ENCODE data around the gene HOXB6. TPM values are rescaled to one million over a fixed set of nuclear protein-coding genes. Genes with fewer than 3 reads are reported as not detected.

HOXB6 gene
- total and polyA plus RNA-seq, 7 donors: 0.66 to 3.3 (median 1.2) TPM

DNA sequence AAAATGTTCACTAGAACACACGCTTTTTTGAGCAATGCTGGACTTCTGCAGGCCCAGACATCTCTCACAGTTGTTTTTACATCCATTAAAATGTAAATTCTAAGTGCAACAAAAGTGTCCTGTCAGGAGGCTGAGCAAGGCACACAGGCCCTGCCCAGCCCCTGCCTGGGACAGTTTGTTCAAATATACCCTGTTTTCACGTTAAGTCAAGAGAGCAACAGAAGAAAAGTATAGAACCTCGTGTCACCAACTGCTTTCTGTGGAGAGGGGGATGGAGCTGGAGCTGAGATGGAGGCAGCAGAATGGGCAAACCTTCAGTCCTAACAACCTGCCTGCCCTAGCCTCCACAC is 55.5 kb downstream of the HOXB6 start:
- DNase-seq (no peak), ATAC-seq (no peak)
- TF ChIP-seq, protein P1, sequence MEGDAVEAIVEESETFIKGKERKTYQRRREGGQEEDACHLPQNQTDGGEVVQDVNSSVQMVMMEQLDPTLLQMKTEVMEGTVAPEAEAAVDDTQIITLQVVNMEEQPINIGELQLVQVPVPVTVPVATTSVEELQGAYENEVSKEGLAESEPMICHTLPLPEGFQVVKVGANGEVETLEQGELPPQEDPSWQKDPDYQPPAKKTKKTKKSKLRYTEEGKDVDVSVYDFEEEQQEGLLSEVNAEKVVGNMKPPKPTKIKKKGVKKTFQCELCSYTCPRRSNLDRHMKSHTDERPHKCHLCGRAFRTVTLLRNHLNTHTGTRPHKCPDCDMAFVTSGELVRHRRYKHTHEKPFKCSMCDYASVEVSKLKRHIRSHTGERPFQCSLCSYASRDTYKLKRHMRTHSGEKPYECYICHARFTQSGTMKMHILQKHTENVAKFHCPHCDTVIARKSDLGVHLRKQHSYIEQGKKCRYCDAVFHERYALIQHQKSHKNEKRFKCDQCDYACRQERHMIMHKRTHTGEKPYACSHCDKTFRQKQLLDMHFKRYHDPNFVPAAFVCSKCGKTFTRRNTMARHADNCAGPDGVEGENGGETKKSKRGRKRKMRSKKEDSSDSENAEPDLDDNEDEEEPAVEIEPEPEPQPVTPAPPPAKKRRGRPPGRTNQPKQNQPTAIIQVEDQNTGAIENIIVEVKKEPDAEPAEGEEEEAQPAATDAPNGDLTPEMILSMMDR (IDR thresholded peaks at IDR 0.05): no peak
- Histone ChIP-seq H3K27me3 (ENCODE audit: insufficient read depth in 3 of 3, low read length in 2 of 3) (peaks cover 0 to 5% (median 2%) of the 10 kb centered on the region in 3 donors), H3K4me3 (no peak overlapping the region), H3K9me3 (no peaks in the 10 kb centered on the region), H3K36me3 (ENCODE audit: insufficient read depth in 1 of 2, low read depth in 1 of 2) (peaks cover 0 to 8% of the 10 kb centered on the region in 2 donors), H3K27ac (no peak overlapping the region), H3K4me1 (peaks cover 5% of the 10 kb centered on the region)
- intact Hi-C loops (cut with DNase I): no loop called here
- 85 to 90% (median 85%) methylated on average over 3 of the region's 3 CpGs for WGBS, 3 donors

DNA sequence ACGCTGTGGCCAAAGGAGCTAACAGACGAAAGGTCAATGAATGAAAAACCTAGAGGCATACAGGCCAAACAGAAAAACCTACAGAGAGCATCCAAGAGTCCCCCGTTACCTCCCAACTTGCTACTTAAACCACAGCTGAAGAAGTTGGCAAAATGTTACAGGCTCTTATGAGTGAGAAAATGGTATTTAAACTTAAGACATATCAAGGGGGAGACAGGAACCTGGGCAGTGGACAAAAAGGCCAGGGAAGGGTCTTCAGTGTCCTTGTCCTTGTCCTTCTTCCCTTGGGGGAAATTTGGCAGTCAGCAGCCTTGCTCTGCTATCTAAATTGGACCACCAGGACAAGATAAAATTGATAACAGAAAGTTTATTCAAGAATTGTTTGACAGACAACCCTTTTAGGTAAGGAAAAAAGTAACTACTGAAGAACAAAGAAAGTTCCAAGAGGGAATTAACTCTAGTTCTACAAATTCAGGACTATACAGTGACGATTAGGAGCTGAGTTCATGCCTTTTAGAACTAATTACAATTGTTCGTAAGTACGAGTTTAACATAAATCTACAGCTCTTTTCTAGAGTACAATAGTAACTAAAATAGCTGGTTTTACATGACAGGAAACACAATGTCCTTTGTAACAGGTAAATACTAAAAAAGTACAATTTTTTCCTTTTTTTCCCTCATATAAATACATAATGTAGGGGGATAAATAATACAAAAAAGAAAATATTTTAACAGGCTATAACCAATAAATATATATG is 56.1 kb downstream of the HOXB6 start:
- WGBS, 3 donors: 79 to 84% (median 82%) methylated on average over 6 of the region's 6 CpGs
- Histone ChIP-seq H3K4me1 (peaks cover 5% of the 10 kb centered on the region), H3K27ac (peak overlapping the region; percentile 89), H3K9me3 (no peaks in the 10 kb centered on the region), H3K4me3 (peak overlapping the region; percentile 44), H3K36me3 (ENCODE audit: insufficient read depth in 1 of 2, low read depth in 1 of 2) (peaks cover 0 to 8% of the 10 kb centered on the region in 2 donors), H3K27me3 (ENCODE audit: insufficient read depth in 3 of 3, low read length in 2 of 3) (peaks cover 0 to 8% (median 2%) of the 10 kb centered on the region in 3 donors)
- no peak for DNase-seq
- intact Hi-C loops (cut with DNase I): no loop called here
- TF ChIP-seq, protein P1 (IDR thresholded peaks at IDR 0.05): no peak
- no peak for ATAC-seq

DNA sequence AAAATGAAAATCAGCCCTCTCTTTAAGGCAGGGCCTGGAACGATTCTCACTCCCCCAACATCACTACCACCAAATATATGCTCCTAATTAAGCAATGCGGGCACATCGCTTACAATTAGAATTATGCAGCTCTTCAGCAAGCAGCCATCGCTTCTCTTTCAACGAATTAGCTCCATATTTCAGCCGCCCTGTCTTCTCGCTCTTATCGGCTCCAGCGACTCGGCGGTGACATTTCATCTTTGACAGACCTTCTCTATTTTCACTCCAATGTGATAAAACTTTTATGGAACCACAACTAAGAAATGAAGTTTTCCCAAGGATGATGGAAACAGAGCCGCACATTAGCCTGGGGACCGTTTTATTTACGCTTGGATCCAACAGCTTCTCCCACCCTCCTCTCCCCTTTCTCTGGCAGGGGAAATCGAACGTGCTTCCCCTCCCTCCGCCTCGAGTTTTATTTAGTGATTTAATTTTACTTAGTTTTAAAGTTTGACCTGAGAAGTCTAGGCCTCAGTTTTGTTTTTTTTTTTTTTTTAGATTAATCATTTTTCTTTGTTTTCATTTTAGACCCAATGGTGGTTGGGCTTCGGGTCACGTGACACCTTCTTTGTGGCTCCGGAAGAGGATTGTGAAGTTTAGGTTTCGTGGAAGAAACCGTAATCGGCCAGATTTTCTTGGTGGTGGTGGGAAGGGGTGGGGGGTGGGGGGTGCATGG is 56.8 kb downstream of the HOXB6 start:
- DNase-seq (no peak), ATAC-seq (no peak)
- peaks cover 0 to 8% of the 10 kb centered on the region in 2 donors for H3K36me3 ChIP-seq (ENCODE audit: insufficient read depth in 1 of 2, low read depth in 1 of 2)
- H3K27ac ChIP-seq: peak overlapping the region; percentile 89
- intact Hi-C loops (cut with DNase I): no loop called here
- TF ChIP-seq, protein P1 (IDR thresholded peaks at IDR 0.05): no peak
- peak overlapping the region; percentile 44 for H3K4me3 ChIP-seq
- 69 to 74% (median 74%) methylated on average over 24 of the region's 24 CpGs for WGBS, 3 donors
- H3K9me3 ChIP-seq: no peaks in the 10 kb centered on the region
- H3K4me1 ChIP-seq: peaks cover 5% of the 10 kb centered on the region
- peaks cover 0 to 8% (median 6%) of the 10 kb centered on the region in 3 donors for H3K27me3 ChIP-seq (ENCODE audit: insufficient read depth in 3 of 3, low read length in 2 of 3)

DNA sequence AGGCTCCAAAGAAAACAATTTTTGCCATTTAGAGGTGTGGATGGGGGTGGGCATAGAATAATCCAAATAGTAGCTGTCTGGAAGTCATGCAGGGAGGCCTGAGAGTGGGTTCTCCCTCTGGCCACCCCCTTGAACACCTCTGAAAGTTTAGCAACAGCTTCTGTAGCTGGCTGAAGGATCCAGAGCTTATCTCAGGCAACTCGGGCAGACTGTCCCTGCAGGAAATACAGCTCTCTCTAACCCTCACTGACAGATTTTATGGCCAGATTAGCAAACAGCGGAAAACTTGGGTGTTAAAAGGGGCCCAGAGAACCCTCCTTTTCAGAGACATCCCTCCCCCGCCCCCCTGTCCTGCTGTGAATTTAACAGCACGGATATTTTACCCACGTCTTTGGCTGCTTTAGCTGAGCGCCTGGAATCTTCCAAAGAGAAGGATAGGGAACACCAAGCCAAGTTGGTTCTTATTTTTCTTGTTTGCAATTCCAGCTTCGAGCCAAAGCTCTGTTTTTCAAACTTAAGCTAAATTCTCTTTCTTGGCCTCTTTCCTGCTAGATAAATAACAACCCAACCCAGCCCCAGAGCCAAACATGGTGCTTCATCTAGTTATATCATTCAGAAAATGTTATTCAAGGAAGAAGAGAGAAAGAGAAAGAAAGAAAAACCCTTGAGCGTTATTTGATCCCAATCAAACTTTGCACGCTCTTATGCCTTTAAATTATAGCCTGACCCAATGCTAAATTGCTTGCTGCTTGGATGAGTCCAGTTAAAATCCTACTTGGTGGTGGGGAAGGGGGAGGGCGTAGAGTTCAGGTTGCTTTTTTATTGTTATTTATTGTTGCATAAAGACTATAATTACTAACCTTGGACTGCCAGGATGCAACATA is 57.6 kb downstream of the HOXB6 start:
- TF ChIP-seq, protein P1 (IDR thresholded peaks at IDR 0.05): no peak
- H3K4me3 ChIP-seq: peak overlapping the region; percentile 44
- 56 to 59% (median 57%) methylated on average over 10 of the region's 10 CpGs for WGBS, 3 donors
- peaks cover 0 to 8% of the 10 kb centered on the region in 2 donors for H3K36me3 ChIP-seq (ENCODE audit: insufficient read depth in 1 of 2, low read depth in 1 of 2)
- H3K27me3 ChIP-seq (ENCODE audit: insufficient read depth in 3 of 3, low read length in 2 of 3): peaks cover 0 to 10% (median 8%) of the 10 kb centered on the region in 3 donors
- intact Hi-C loops (cut with DNase I): no loop called here
- peaks cover 5% of the 10 kb centered on the region for H3K4me1 ChIP-seq
- ATAC-seq: no peak
- no peak for DNase-seq
- no peaks in the 10 kb centered on the region for H3K9me3 ChIP-seq
- peak overlapping the region; percentile 89 for H3K27ac ChIP-seq

All from psoas muscle (tissue), 8 donors.